HFF-Myc (cell line): Measurements from ENCODE around the gene DRGX.

Experiments
- DNase-seq: peaks from one replicate; pipeline ENCODE4 v3.0.0-alpha.2; 2011; ENCODE audit warnings: low read depth; ENCODE audit errors: extremely low read depth
- H3K4me3 ChIP-seq: replicated peaks from 2 replicates; pipeline ENCODE4 v1.5.1; 2011; ENCODE audit warnings: low read depth, mild to moderate bottlenecking, control low read depth, low read length
- CTCF ChIP-seq: IDR thresholded peaks from 2 replicates; pipeline ENCODE4 v1.5.1; 2012; ENCODE audit warnings: mild to moderate bottlenecking, low read depth, low read length, control low read depth; ENCODE audit errors: missing control alignments

The DRGX gene

DNA sequence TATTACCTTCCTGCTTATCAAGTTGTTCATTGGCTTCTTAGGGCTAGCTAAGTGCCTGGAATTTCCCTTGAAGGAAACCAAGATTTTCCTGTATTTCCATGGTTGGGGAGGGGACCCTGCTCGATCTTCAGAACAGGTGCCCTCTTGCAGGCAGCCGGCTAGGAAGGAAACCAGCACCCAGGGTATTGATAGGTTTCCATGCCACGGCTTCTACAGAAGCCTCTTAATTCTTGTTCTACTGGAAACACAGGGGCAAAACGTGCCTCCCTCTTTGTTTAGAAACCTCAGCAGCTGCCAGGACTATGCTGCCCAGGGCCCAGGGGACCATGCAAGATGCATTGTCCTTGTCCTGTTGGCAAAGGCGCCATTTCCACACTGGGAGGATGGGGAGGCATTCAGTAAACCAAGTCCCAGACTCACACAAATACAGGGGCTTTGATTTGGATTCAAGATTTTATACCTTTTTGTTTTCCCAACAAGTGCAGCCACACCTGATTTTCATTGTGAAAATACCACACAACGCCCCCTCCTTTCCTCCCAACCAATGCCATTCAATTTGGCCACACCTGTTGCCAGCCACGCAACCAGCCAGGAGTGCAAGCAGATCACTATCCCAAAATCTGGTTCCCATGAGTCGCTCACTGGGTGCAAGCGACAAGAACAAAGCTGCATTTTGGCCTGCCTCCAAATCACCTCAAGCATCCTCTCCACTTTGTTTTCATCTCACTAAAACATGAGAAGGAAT lies 67.3 kb downstream of the DRGX start:
- DNase-seq: no peak
- no peak for TF ChIP-seq CTCF
- no peak overlapping the region for H3K4me3 ChIP-seq

DNA sequence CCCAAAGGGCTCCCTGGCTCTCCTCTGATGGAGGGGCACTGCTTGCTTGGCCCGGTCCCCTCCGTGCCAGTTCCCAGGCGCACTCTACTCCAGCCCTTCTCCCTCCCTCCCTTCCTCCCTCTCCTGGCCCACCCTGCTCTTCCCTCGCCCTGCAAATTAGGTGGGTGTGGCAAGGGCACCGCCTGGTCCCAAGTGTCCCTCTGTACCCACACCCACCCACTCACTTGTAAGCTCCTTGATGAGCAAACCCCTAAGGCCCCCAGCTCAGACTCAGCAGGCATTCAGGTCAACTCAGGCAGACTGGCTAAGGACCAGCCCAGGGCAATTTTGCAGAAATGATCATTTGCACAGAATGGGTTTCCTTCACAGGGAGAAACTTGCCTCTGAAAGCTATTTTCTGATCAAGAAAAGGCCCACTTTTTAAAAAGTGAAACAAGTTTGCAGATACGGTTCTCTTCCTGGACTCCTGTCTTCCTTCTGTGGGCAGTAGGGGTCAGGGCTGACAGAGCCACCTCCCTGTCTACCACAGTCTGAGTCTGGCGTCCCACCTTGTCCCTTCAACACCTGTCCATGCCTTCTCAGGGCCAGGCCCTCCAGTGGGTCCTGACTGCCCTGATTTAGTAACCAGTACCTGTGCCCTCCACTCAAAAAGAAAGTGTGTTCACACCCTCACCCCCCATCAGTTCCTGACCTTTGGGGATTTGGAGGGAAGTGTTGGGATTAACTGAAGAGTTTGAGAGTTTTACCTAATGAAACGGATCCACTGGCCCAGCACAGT lies 68.7 kb downstream of the DRGX start:
- TF ChIP-seq CTCF: no peak
- H3K4me3 ChIP-seq: no peak overlapping the region
- DNase-seq: no peak

GRCh38 chr10:49325916-49326783 lies 69.7 kb downstream of the DRGX start:
- DNase-seq: no peak
- no peak overlapping the region for H3K4me3 ChIP-seq
- TF ChIP-seq CTCF: no peak

DNA sequence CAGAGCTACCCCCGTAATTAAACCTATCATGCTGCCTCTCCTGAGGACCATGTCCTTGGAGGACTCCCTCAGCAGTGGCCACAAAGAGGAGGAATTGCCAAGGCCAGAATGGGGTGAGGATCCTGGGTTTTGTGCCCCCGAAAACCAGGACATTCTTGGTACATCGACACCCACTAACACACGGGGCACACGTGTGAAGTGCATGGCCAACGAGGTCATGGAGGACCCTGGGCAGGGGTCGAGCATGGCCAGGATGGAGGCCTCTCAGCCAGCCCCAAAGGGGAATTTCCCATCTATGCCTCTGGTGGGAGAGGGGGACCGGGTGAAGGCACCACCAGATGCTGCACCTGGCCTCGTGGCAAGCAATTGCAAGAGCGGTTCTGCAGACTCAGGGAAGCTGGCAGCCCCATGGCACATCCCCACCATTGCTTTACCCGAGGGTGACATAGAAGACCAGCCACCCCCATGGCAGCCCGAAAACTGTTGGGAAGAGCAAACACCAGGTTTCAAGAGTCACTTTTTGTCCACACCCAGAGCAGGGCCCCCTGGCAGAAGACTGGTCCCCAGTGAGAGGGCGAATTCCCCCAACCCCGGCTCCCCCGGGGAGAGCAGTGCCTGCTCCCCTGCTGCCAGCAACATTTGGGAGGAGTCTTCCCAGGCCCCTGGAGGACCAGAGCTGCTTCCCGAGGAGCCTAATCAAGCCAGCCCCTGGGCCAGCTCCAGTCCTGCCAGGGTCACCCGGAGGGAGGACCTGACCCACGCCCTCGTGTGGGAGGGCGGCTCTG lies 70.6 kb downstream of the DRGX start:
- no peak overlapping the region for H3K4me3 ChIP-seq
- no peak for DNase-seq
- no peak for TF ChIP-seq CTCF

DNA sequence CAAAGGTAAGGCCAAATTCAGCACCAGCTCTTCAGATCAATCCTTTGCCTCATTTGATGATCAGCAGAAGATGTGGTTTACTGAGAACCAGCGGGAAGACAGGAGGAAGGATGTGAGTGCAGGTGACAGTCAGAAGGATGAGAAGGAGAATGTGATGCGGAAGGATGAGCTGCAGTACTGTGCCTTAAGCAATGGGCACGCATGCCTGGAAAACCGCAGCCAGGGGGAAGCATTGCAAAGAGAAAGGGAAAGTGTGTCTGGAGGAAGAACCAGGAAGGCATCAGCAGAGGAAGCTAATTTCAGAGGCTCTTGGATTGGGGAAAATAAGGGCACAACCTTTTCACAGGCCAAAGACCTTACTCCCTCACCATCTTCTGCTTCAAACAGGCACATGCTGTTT lies 71.2 kb downstream of the DRGX start:
- H3K4me3 ChIP-seq: no peak overlapping the region
- peak; percentile 15 for TF ChIP-seq CTCF
- DNase-seq: no peak

DNA sequence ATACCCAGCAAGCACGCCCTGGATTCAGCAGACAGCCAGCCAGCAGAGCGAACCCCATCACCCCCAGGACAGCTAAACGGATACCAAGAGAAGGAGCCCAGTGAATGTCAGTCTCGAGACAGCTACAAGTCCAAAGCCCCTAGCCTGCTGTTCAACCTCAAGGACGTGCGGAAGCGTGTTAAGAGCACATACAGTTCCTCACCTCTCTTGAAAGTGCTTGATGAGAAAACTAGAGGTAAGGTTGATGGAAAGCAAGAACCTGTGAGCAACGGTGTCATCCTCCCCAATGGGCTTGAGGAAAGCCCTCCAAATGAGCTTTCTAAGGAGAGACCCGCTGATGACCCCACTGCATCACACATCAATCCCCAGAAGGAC lies 72.0 kb downstream of the DRGX start:
- TF ChIP-seq CTCF: no peak
- H3K4me3 ChIP-seq: no peak overlapping the region
- DNase-seq: no peak
